Measurements from ENCODE around the gene FAAP20. TPM values are rescaled to one million over a fixed set of nuclear protein-coding genes. Genes with fewer than 3 reads are reported as not detected.

FAAP20 gene
- total RNA-seq, 1 donor from 2014 or later = 14.2 TPM

- no peaks in the 10 kb centered on the region for H3K27me3 ChIP-seq (ENCODE audit: control insufficient read depth, insufficient read depth, low read length)
Measured at GRCh38 chr1:2228157-2228594, 33.6 kb upstream of the FAAP20 start, which contains the start of gene SKI. TSS of gene SKI (plus strand) at chr1:2228319. CDS start at chr1:2228767, 448 bp downstream.

GRCh38 chr1:2227346-2228156 lies 33.0 kb upstream of the FAAP20 start:
- FAIRE-seq (no peak), DNase-seq (ENCODE audit: low read depth) (peak; percentile 76)
- Histone ChIP-seq H3K4me3 (ENCODE audit: low read depth, low read length) (peak overlapping the region; percentile 91), H3K36me3 (ENCODE audit: control insufficient read depth, insufficient read depth, low read length) (no peaks in the 10 kb centered on the region), H3K27me3 (ENCODE audit: control insufficient read depth, insufficient read depth, low read length) (no peaks in the 10 kb centered on the region)
- TF ChIP-seq CTCF (IDR thresholded peaks at IDR 0.05; ENCODE audit: insufficient read depth, low read length, severe bottlenecking) = no peak

More at GRCh38 chr1:2228157-2228594, 33.6 kb upstream of the FAAP20 start, which contains the start of gene SKI:
- FAIRE-seq (no peak), DNase-seq (ENCODE audit: low read depth) (no peak)
- Histone ChIP-seq H3K36me3 (ENCODE audit: control insufficient read depth, insufficient read depth, low read length) (no peaks in the 10 kb centered on the region), H3K4me3 (ENCODE audit: low read depth, low read length) (peak within 1 kb of the TSS; percentile 91)
- TF ChIP-seq CTCF (IDR thresholded peaks at IDR 0.05; ENCODE audit: insufficient read depth, low read length, severe bottlenecking) = no peak

GRCh38 chr1:2226525-2227345 lies 32.2 kb upstream of the FAAP20 start:
- no peak for FAIRE-seq
- H3K27me3 ChIP-seq (ENCODE audit: control insufficient read depth, insufficient read depth, low read length) = no peaks in the 10 kb centered on the region
- H3K4me3 ChIP-seq (ENCODE audit: low read depth, low read length) = peak overlapping the region; percentile 91

GRCh38 chr1:2224631-2225428 lies 30.3 kb upstream of the FAAP20 start:
- H3K4me3 ChIP-seq (ENCODE audit: low read depth, low read length) = no peak overlapping the region
- FAIRE-seq (no peak), DNase-seq (ENCODE audit: low read depth) (no peak)
- TF ChIP-seq CTCF (IDR thresholded peaks at IDR 0.05; ENCODE audit: insufficient read depth, low read length, severe bottlenecking) = no peak
- no peaks in the 10 kb centered on the region for H3K27me3 ChIP-seq (ENCODE audit: control insufficient read depth, insufficient read depth, low read length)
- H3K36me3 ChIP-seq (ENCODE audit: control insufficient read depth, insufficient read depth, low read length) = no peaks in the 10 kb centered on the region

More at GRCh38 chr1:2226525-2227345, 32.2 kb upstream of the FAAP20 start:
- TF ChIP-seq CTCF (IDR thresholded peaks at IDR 0.05; ENCODE audit: insufficient read depth, low read length, severe bottlenecking) = no peak
- DNase-seq (ENCODE audit: low read depth) = no peak
- no peaks in the 10 kb centered on the region for H3K36me3 ChIP-seq (ENCODE audit: control insufficient read depth, insufficient read depth, low read length)

GRCh38 chr1:2224170-2224584 lies 29.6 kb upstream of the FAAP20 start:
- Histone ChIP-seq H3K4me3 (ENCODE audit: low read depth, low read length) (no peak overlapping the region), H3K27me3 (ENCODE audit: control insufficient read depth, insufficient read depth, low read length) (no peaks in the 10 kb centered on the region), H3K36me3 (ENCODE audit: control insufficient read depth, insufficient read depth, low read length) (no peaks in the 10 kb centered on the region)
- FAIRE-seq = no peak
- DNase-seq (ENCODE audit: low read depth) = no peak
- TF ChIP-seq CTCF (IDR thresholded peaks at IDR 0.05; ENCODE audit: insufficient read depth, low read length, severe bottlenecking) = no peak

Data from bronchial epithelial cell (primary cell).